ENCODE results near the gene ANKRD1. TPM values are rescaled to one million over a fixed set of nuclear protein-coding genes. Genes with fewer than 3 reads are reported as not detected.

The ANKRD1 gene
- total RNA-seq, 1 experiment from 2014 or later = 0.59 TPM

Other genes starting within 250 kb of the ANKRD1 start
- 6.4 and 7.6 TPM in 2 replicates for gene HTR7, start 63.0 kb downstream of the ANKRD1 start, total RNA-seq (2014; rRNA removed; shearing (Covaris generic); ENCODE audit: low replicate concordance)
- 61.5 and 78.7 TPM in 2 replicates for gene RPP30, start 49.1 kb downstream of the ANKRD1 start, total RNA-seq (2014; rRNA removed; shearing (Covaris generic); ENCODE audit: low replicate concordance)